ENCODE data around the gene RNF112.

GRCh38 chr17:19363460-19364035 lies 47.5 kb upstream of the RNF112 start:
- TF ChIP-seq POLR2AphosphoS5 (IDR thresholded peaks at IDR 0.05) (no peak), CTCF (IDR thresholded peaks at IDR 0.05; ENCODE audit: poor library complexity, severe bottlenecking) (no peak), EZH2 (IDR thresholded peaks at IDR 0.05; ENCODE audit: borderline replicate concordance, insufficient read depth, low read length, poor library complexity, severe bottlenecking) (no peak), TAF1 (IDR thresholded peaks at IDR 0.05; ENCODE audit: low read depth) (no peak), RAD21 (conservative IDR thresholded peaks at IDR 0.05) (no peak)

Data from neural cell (in vitro differentiated cells).